DMS 273 treated with DMSO at 0.1 percent for 48 hours (cell line): ENCODE data around the gene POLD4.
"Not testable (repeated sequence)": the region's sequence is repeated elsewhere in the genome, so short reads cannot be mapped to it uniquely, and the experiment has no call there.

Source experiments
- DNase-seq: peaks from one replicate; lab custom pipeline; 2025; lab: John Stamatoyannopoulos, UW

POLD4 gene

GRCh38 chr11:67351275-67352005 lies 1.9 kb downstream of the POLD4 start:
- DNase-seq, result no peak

- DNase-seq, result no peak
Measured at GRCh38 chr11:67349928-67350465, 3.3 kb downstream of the POLD4 start.

- no peak for DNase-seq
Measured at GRCh38 chr11:67349457-67349856, 3.9 kb downstream of the POLD4 start.

GRCh38 chr11:67349036-67349435 lies 4.3 kb downstream of the POLD4 start:
- DNase-seq, result no peak

GRCh38 chr11:67347964-67348749 lies 5.2 kb downstream of the POLD4 start:
- DNase-seq, result peak; percentile 51

GRCh38 chr11:67345920-67346819 lies 7.2 kb downstream of the POLD4 start:
- DNase-seq, result no peak

- no peak for DNase-seq
Measured at GRCh38 chr11:67345247-67345919, 8.0 kb downstream of the POLD4 start.

GRCh38 chr11:67344264-67344663 lies 9.1 kb downstream of the POLD4 start:
- DNase-seq, result no peak

GRCh38 chr11:67337257-67337656 lies 16.1 kb downstream of the POLD4 start:
- no peak for DNase-seq

GRCh38 chr11:67332081-67332691 lies 21.2 kb downstream of the POLD4 start:
- no peak for DNase-seq

GRCh38 chr11:67323526-67323925 lies 29.8 kb downstream of the POLD4 start:
- DNase-seq, result no peak

- no peak for DNase-seq
Measured at GRCh38 chr11:67322049-67322448, 31.3 kb downstream of the POLD4 start.

- no peak for DNase-seq
Measured at GRCh38 chr11:67321313-67321871, 32.0 kb downstream of the POLD4 start.

GRCh38 chr11:67320691-67321090 lies 32.7 kb downstream of the POLD4 start:
- no peak for DNase-seq

GRCh38 chr11:67320011-67320410 lies 33.3 kb downstream of the POLD4 start:
- DNase-seq, result no peak

- not testable (repeated sequence) for DNase-seq
Measured at GRCh38 chr11:67318876-67319275, 34.5 kb downstream of the POLD4 start.

GRCh38 chr11:67317888-67318555 lies 35.3 kb downstream of the POLD4 start:
- no peak for DNase-seq

GRCh38 chr11:67317205-67317887 lies 36.0 kb downstream of the POLD4 start:
- DNase-seq, result peak; percentile 82

- no peak for DNase-seq
Measured at GRCh38 chr11:67316882-67317204, 36.5 kb downstream of the POLD4 start.
